Colon (tissue), 2 donors: ENCODE data around the gene FAM177B.
"Not testable (repeated sequence)": the region's sequence is repeated elsewhere in the genome, so short reads cannot be mapped to it uniquely, and the experiment has no call there.

Experiments
- FAIRE-seq: peaks from 2 replicates; lab custom pipeline; 2012; peaks lifted over from hg19 to GRCh38; lab: Jason Lieb, UNC
- donor health status: control.
- donor health status: control.

The FAM177B gene

DNA sequence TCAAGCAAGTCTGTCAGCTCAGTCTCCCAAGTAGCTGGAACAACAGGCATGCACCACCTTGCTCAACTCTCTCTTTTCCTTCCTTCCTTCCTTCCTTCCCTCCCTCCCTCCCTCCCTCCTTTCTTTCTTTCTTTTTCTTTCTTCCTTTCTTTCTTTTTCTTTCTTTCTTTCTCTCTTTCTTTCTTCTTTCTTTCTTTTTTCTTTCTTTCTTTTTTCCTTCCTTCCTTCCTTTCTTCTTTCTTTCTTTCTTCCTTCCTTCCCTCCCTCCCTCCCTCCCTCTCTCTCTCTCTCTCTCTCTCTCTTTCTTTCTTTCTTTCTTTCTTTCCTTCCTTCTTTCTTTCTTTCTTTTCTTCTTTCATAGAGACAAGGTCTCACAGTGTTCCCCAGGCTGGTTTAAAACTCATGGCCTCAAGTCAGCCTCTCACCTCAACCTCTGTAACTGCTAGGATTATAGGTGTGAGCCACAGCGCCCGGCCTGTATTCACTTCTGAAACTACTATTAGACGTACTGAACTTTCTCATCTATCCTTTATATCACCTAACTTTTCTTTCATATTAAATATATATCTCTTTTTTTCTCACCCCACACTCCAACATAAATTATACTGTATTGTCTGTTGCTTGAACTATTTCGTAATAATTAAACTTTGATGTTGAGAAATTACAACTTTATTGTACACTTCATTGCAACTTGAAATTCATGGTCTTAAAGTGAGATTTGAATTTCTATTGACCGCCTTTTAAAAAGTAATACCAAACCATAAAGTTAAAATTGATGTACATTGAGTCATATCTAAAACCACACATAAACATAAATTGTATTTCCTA, 4.8 kb downstream of the FAM177B start:
- FAIRE-seq = not testable (repeated sequence)

DNA sequence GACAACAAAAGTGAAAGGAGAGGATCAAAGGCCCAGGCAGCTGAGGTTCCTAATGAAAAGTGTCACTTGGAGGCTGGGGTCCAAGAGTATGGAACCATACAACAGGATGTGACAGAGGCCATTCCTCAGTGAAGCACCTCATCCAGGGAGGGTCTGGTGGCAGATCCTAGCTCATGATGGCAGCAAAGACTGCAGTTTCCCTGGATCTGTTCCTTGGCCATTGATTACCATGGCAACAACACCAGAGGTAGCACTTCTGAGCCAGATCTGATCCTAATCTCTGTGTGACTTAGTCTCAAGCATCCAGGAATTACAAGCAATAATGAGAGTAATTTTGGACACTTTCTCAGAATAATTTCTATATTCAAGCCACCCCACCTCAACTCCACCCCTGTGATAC, 12.9 kb downstream of the FAM177B start:
- FAIRE-seq = no peak

DNA sequence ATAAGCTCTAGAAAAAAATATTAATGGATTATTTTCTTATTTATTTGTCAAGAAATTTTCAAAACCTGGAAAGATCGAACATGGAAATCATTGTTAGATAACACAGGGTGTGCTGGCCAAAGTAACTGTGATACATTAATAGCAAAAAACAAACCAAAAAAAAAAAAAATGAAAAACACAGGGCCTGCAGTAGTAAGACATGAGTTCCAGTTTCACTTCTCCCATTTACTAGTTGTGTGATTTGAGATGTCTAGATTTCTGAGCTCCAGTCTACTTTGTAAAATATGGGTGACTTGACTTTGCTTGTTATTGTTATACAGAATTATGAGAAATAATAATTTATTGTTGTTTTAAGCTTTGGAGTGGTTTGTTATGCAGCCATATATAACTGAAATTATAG, 13.6 kb downstream of the FAM177B start:
- no peak for FAIRE-seq

DNA sequence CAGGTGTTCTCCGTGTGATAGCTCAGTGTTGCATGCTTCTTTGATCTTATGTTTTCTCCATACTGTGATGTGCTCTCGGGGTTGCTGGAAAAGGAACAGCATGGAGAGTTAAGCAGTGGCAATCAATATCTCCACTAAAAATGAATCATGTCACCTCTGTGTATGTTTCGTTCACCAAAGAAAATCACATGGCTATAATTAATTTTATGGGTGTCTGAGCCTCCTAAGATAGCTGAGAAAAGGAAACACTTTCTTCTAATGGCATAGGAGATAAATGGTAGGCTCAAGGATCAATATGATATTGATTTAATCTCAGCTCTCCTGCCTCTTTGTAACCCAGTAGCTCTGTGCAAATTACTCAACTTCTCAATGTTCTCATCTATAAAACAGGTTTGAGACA, 14.3 kb downstream of the FAM177B start:
- no peak for FAIRE-seq

DNA sequence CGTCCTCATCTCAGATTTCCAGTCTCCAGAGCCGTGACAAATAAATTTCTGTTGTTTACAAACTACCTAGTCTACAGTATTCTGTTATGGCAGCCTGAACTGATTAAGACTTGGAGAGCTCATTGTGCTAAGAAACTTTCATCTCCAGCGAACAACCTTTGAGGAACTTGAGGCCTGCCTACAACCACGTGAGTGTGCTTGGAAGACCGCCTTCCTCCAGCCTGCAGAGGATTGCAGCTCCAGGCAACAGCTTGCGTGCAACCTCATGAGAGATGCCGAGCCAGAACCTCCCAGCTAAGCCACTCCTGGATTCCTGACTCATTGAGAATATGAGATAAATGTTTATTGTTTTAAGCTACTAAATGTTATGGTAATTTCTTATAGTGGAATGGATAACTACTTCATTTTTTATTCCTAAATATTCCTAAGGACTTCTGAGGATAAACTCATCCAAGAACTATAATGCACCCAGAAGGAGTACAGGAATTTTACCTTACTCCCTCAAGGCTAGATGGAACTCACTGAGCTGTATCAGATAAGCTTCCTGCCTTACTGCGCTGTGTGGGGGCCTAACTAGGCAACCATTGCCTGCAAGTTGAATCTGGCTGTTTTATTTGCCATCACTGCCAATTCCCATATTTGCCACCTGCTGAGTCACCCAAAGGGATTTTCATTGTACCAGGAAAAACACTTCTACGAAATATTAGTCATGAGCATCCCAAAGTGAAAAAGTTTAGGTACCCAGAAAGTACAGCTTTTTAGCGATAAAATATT, 17.6 kb downstream of the FAM177B start:
- no peak for FAIRE-seq

DNA sequence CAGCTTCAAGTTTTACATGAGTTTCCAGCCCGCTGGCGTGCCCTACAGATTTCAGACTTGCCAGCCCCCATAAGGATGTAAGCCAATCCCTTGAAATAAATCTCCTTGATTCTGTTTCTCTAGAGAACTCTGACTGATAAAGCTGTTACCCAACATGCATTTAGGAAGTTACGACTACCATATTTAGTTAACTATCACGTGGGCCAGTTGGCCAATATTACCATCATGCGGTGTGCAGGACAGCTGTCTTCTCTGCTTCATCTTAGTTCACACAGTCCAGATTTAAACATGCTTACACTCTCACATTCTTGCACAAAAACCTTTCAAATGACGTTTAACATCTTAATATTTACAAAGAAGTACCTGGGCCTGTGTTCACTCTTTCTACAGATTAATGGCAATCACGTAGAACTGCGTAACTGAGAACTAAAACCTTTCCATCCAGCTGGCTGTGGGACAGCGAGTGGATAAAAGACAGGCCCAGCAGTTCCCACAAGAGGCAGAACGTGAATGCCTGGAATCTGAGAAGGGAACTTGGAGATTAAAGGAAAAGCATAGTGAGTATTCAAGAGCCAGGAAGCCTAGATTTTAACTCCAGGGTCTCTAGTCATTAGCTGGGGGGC, 20.8 kb downstream of the FAM177B start:
- no peak for FAIRE-seq

DNA sequence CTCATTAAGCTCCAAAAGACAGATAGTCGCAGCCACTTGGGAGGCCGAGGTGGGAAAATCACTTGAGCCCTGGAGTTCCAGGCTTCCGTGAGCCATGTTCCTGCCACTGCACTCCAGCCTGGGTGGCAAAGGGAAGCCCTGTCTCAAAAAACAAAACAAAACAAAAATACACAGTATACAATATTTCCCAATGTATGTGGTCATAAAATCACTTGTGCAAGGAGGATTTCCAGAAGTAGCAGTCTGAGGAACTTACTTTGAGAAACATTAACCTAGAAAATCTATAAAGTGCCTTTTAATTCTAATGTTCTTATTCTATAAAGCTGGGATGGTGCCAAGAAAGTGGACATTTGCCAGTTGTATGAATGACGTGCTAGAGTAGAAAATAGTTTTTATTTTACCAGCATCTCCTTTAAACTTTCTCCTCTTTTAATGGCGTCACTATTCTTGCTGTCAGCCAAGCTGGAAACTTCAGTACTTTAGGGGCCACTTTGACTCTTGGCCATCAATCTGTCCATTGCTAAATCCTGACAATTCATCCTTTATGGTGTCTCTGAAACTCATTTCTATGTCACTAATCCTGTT, 22.5 kb downstream of the FAM177B start:
- FAIRE-seq = no peak

DNA sequence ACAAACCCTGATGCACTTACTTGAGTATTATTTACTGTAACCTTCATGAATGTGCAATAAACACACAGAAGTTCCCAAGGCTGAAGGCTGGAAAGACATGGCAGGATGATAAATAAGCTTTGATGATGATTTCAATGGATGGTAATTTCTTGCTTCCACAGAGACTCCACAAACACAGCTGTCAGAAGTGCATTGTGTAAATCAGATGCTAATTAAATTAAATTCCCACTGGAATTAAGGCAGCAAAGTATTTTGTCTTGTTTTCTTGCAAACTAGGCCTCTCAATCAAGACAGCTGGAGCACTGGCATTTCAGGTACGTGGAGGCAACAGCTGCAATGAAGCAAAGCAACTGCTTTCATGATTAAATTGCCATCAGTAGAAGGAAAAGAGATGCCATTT, 24.1 kb downstream of the FAM177B start:
- no peak for FAIRE-seq

DNA sequence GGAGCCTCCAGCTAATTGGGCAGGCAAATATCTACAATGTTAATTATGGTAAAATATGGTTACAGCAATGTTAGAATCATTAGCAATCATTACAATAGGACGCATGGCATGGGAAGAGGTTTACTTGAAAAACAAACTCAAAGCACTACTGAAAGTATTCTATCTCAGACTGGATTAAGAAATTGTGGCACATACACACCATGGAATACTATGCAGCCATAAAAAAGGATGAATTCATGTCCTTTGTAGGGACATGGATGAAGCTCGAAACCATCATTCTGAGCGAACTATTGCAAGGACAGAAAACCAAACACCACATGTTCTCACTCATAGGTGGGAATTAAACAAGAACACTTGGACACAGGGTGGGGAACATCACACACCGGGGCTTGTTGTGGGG, 25.2 kb downstream of the FAM177B start:
- FAIRE-seq = not testable (repeated sequence)

DNA sequence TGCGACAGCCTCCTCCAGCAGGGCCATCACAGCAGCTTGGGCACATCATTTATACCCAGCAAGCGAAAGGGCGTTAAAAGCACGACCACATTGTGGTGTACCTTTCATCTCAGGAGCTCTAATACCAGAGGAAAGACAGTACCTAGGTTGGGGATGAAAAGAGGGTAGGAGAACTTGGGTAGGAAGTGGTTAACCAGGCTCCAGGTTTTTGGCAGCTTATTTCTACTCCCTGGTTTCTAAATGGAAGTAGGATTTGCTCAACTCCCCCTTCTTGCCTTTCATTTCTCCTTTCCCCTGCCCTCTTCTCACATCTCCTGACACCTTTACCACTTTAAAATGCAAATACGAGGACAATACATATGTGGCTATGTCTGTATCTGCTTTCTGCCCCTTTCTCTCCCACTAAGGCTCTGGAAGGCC, 30.2 kb downstream of the FAM177B start:
- no peak for FAIRE-seq

DNA sequence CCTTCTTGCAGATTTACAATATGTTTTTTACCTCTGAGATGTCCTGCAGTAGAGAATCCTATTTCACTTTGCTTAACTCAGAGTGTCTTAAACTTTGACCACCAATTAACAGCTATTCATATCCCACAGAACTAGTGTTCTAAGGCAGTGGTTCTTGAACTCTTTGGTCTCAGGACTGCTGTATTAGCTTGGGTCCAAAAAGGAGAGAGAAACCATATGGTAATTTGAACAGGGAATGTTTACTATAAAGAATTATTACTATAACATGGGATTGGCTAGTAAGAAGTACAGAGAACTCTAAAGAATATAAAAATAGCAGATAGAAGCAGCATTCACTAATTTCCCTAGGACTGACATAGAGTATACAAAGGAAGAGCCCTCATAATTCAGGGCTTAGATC, 31.6 kb downstream of the FAM177B start:
- no peak for FAIRE-seq

DNA sequence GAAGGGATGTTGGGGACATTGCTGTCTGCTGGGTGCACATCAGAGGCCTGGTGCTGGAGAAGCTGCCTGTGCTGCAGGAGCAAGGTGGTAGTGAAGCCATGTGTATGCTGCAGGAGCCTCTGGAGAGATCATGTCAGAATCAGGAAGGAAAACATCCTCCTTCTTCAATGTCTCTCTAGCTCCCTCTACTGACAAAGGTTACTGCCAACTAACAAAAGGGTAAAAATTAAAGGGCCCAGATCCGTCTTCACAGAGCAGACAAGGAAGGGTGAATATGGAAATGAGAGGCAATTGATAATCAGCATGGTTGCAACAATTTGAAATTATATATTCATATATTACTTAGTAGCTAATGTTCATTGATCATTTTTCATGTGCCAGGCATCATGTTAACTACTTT, 32.2 kb downstream of the FAM177B start:
- FAIRE-seq = no peak

DNA sequence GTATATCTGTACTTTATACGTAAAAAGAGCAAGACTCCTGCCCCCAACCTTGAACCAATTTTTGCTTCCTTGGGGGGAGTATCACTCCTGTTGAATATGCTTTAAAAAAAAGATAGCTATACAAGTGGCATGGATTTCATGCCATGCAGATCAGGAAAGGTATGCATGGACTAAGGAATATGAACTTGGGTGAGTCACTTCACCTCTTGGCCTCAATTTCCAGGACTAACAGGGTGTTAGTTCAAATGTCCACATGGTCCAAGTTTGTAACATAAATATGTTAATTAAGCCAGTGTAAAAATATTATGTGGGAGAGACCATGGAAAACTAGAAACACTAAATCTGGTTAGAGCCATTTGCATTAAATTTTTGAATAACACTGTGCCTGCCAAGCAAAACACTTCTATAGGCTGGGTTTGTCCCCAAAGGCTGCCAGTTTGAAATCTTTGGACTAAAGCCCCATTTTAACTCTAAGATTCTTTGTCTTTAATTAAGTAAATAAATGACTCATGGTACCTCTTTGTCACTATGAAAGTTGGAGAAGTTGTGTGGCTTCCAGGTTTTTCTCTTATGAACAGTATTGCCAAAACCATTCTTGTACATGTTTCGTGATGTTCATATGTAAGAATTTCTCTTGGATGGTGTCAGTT, 33.1 kb downstream of the FAM177B start:
- FAIRE-seq = no peak

DNA sequence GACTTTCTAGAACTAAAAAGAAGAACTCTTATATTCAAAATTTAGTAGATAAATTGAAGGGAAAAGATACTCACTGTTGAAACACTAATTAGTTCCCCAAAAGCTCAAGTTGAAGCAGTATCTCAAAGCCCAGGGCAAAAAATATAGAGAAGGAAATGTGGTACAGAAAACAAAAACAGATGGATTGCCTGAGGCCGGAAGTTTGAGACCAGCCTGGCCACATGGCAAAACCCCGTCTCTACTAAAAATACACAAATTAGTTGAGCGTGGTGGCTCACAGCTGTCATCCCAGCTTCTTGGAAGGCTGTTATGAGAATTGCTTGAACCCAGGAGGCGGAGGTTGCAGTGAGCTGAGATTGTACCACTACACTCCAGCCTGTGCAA, 36.0 kb downstream of the FAM177B start:
- FAIRE-seq = no peak

DNA sequence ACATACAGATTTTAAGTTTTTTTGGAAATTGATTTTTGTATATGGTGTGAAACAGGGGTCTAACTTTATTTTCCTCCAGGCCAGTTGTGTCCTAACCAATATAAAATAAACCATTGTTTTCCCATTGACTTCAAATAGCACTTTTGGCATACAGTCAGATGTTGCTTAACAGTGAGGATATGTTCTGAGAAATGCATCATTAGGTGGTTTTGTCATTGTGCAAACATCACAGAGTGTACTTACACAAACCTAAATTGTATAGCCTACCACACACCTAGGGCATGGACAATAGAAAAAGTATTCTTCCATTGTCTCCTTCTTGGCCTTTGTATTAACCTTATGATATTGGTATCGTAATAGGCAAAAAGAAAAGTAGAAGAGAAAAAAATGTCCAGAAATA, 40.5 kb downstream of the FAM177B start:
- no peak for FAIRE-seq

DNA sequence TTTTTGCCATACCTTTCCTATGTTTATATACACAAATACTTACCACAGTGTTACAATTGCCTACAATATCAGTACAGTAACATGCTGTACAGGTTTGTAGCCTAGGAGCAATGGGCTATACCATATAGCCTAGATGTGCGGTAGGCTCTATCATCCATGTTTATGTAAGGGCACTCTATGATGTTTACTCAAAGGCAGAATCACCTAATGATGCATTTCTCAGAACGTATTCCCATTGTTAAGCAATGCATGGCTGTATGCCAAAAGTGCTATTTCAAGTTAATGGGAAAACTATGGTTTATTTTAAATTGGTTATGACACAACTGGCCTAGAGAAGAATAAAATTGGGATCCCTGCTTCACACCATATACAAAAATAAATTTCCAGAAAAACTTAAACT, 41.0 kb downstream of the FAM177B start:
- FAIRE-seq = no peak

DNA sequence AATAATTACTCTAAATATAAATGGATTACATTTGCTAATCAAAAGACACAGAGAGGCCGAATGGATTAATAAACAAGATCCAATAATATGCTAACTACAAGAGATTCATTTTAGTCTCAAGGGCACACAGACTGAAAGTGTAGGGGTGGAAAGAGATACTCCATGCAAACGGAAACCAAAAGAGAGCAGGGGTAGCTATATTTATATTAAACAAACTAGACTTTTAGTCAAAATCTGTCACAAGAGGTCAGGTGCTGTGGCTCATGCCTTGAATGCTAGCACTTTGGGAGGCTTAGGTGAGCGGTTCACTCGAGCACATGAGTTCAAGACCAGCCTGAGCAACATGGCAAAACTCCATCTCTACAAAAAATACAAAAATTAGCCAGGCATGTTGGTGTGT, 44.2 kb downstream of the FAM177B start:
- FAIRE-seq = no peak

DNA sequence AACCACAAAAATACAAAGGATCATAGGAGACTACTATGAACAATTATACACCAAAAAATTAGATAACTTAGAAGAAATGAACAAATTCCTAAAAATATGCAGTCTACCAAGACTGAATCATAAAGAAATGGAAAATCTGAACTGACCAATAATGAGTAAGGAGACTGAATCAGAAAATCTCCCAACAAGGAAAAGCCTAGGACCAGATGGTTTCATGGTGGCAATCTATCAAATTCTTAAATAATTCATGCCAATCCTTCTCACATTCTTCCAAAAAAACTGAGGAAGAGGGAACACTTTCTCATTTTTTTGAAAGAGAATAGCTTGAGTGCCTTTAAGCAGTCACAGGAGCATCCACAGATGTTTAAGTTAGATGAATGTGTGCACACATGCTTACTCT, 46.0 kb downstream of the FAM177B start:
- FAIRE-seq = no peak

DNA sequence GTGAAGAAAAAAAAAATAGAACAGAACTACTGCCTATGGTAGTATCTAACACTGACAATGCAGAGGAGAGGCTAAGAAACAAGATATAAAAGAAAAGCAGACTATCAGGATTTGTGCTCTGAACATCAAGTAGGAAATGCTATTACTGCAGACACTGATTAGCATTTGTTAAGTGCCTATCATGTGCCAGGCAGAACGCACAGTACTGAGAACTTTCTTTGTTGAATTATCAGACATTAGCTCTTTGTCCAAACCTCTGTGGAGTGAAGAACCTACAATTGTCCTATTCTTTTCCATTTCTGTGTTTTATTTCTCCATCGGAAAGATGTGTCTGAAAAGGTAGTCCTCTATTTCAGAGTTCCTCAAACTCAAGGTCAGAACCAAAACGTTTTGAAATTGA, 47.4 kb downstream of the FAM177B start:
- no peak for FAIRE-seq

DNA sequence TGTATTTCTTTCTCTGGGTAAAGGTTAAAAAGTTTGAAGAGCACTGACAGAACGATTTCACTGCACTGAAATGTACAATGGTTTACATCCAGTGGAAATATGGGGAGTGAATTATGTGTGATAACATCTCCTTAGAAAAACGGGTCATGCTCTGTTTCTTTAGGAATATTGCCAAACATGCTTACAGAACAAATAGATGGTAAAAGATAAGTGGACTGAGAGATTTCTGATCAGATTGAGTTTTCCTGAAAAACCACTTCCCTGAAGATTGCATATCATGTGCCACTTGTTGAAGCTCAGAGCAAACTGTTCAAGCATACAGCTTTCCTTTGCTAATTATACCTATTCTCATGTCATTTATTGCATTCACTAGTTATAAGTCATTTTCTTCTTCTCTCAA, 47.9 kb downstream of the FAM177B start:
- no peak for FAIRE-seq

DNA sequence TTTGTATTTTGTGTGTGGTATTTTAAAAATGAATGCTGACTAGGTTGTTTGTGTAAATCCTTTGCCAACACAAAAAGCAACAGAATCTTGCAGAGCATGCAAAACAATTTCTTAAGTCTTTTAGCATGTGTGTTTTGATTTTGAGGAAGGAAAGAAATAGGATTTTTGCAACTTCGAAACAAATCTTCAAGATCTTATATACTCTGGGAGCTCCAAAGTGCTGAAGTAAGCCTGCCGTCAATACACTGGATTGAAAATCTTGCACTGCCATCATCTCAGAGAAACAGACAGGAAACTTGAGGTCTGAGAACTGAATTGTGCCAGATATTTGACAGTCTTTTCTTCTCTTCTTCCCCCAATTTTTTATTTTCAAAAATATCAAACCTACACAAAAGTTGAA, 48.5 kb downstream of the FAM177B start:
- no peak for FAIRE-seq

DNA sequence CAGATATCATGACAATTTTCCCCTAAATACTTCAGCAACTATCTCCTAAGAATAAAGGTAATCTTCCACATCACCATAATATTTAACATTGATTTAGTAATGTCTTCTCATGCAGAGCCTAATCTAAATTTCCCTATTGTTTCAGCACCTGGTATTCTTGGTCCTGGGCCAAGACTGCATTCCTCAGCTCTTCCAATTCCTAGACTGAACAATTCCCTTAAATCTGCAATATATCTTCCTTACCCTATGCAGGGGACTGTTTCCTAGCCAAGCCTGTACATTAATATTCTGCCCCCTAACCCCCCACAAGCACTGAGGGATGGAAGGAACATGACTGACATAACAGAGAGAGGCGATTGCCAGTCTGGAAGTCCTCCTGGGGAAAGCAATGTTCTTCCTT, 49.1 kb downstream of the FAM177B start:
- FAIRE-seq = no peak
